Left cardiac atrium (tissue), 4 donors: Measurements from ENCODE around the gene MARCHF3. TPM values are rescaled to one million over a fixed set of nuclear protein-coding genes. Genes with fewer than 3 reads are reported as not detected.
"Not testable (repeated sequence)": the region's sequence is repeated elsewhere in the genome, so short reads cannot be mapped to it uniquely, and the experiment has no call there.

Experiments used
- ATAC-seq, 2 donors: fragments of 200-7000 bp; cut with Tn5 transposase; one replicate each; pipeline ENCODE4 v1.9.1; 2020; ENCODE audit warnings: mild to moderate bottlenecking in 2 of 2, moderate library complexity in 2 of 2
- DNase-seq: peaks from one replicate; pipeline ENCODE4 v3.0.0-alpha.2; 2020
- intact Hi-C, 2 donors: fragments of 100-400 bp; cut with DNase I; formaldehyde crosslinking; loops; one replicate each; pipeline versions ENCODE4 v1.14.1 to v1.15.1; 2022 to 2023
- total RNA-seq, 2 donors: library from RNA; stranded (reverse); fragmentation: NEBNext Ultra II Directional; extraction: Animal tissue kit (Norgen Biotek cat#: 25700); gene quantifications; one replicate each; pipeline ENCODE4 v1.2.1, GENCODE V29; 2021
- donor health status: DM: no; HTN: yes; CAD: no.
- donor health status: DM: no; HTN: yes; CAD: no; lungs with severe emphysema.
- donor health status: DM: yes; HTN: yes; CAD: no.
- donor health status: Dilated cardiomyopathy.

MARCHF3 gene
- total RNA-seq, 2 donors from 2014 or later, result 17.4 to 23.8 TPM

GRCh38 chr5:127023552-127024191 lies 6.7 kb downstream of the MARCHF3 start:
- DNase-seq, result not testable (repeated sequence)
- peak in 1 of 2 donors; percentile 48 for ATAC-seq
- intact Hi-C loops, result loop anchor here in 1 of 2 donors (10.0 kb wide), 1 partner anchor 49 kb away; no protein-coding TSS in a partner anchor

DNA sequence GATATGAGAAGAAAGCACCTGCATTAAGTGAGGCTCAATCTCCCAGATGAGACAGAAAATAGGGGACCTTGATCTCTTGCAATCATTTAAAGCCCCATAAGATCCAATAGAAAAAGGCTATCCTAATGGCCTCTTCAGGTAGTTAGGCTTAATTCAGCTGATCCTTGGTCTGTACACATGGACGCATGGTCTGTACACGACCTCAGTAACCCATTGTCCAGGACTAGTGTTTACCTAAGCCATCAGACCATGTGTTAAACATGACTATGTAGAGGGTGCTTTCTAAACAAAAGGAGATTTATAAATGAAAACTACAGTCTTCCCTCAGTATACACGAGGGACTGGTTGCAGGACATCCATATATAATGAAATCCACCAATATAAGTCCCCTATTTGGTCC lies 7.5 kb downstream of the MARCHF3 start:
- DNase-seq, result no peak
- intact Hi-C loops, result loop anchor here in 1 of 2 donors (10.0 kb wide), 1 partner anchor 48 kb away; no protein-coding TSS in a partner anchor
- no peak for ATAC-seq

DNA sequence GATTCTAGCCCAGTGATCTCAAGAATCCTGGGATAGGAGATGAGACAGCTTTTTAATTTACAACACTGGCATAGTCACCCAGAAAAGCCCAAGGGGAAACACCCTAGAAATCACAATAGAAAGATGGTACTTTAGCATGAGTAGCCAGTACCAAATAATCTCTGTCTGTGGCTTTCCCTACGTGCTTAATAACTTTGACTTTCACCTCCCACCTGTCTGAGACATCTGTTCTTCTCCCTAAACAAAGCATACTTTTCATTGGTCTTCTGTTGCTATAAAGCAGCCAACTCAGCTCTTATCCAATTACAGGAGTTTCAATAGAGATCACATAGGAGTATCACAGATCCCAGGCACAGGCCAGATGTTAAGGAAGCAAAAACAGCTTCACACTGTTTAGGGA lies 10.4 kb downstream of the MARCHF3 start:
- no peak for ATAC-seq
- intact Hi-C loops, result loop anchor here in 1 of 2 donors (10.0 kb wide), 1 partner anchor 45 kb away; no protein-coding TSS in a partner anchor
- no peak for DNase-seq

DNA sequence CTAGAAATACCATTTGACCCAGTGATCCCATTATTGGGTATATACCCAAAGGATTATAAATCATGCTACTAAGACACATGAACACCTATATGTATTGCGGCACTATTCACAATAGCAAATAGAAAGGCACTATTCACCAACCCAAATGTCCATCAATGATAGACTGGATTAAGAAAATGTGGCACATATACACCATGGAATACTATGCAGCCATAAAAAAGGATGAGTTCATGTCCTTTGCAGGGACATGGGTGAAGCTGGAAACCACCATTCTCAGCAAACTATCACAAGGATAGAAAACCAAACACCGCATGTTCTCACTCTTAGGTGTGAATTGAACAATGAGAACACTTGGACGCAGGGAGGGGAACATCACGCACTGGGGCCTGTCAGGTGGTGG lies 13.6 kb downstream of the MARCHF3 start:
- ATAC-seq, intact Hi-C loops, DNase-seq: not testable (repeated sequence)

DNA sequence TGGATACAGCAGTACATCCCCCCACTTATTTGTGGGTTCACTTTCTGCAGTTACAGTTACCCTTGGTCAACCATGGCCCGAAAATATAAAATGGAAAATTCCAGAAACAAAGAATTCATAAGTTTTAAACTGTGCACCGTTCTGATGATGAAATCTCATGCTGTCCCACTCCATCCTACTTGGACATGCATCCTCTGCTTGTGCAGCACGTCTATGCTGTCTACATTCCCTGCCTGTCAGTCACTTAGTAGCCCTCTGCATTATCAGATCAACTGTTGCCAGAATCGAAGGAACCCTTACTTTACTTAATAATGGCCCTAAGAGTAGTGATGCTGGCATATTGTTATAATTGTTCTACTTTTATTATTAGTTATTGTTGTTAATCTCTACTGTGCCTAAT lies 14.6 kb downstream of the MARCHF3 start:
- intact Hi-C loops, result no loop called here
- no peak for DNase-seq
- no peak for ATAC-seq

DNA sequence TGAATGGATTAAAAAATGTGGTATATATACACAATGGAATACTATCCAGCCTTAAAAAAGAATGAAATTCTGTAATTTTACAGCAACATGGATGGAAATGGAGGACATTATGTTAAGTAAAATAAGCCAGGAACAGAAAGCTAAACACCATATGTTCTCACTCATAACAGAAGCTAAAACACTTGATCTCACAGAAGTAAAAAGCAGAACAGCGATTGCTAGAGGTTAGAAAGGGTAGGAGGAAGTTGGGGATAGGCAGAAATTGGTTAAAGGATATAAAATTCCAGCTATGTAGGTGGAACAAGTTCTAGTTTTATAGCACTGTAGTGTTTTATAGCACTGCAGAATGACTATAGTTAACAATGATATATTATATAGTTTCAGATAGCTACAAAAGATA lies 15.8 kb downstream of the MARCHF3 start:
- ATAC-seq (no peak), DNase-seq (no peak)
- intact Hi-C loops, result no loop called here

GRCh38 chr5:127013407-127013806 lies 17.0 kb downstream of the MARCHF3 start:
- DNase-seq, result no peak
- ATAC-seq, result no peak
- intact Hi-C loops, result no loop called here

DNA sequence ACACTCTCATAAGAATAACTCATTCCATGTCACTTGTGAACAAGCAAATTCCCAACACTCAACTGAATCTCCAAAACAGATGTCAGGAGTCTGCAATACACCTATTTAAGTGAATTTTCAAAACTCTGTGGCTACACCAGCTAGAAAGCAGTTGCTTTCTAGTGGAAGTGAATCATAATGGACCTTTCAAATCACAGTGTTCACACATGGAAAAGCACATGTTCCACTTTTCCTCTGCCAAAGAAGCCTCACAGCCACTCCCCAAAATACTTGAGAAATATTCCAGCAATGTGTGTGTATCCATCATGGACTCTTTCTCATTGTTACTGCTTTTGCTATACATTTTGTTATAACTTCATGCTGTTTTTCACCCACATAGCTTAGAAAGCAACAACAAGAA lies 17.4 kb downstream of the MARCHF3 start:
- intact Hi-C loops, result no loop called here
- ATAC-seq, result peak in 1 of 2 donors; percentile 35
- no peak for DNase-seq

GRCh38 chr5:127011961-127012644 lies 18.3 kb downstream of the MARCHF3 start:
- ATAC-seq, result peak; percentile 11 to 51
- DNase-seq, result no peak
- intact Hi-C loops, result no loop called here

- ATAC-seq, result peak in 1 of 2 donors; percentile 90
- intact Hi-C loops, result no loop called here
- no peak for DNase-seq
Measured at GRCh38 chr5:127011153-127011552, 19.2 kb downstream of the MARCHF3 start.

DNA sequence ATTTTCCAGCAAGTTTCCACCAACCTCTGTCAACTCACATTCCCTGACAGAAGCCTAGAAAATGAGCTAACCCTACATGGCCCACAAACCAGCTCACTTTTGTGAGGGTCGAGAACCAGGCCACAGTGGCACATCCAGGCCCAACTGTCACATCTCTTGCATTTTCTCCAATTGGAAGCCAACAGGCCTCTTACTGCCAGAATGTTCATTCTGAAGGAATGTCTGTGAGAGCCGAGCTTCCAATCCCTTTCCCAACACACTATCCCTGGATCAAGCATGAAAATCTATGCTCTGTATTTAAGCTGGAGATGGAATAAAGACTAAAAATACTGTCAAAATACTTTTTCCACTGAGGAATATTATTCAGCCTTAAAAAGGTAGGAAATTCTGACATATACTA lies 20.0 kb downstream of the MARCHF3 start:
- intact Hi-C loops, result no loop called here
- DNase-seq (no peak), ATAC-seq (peak; percentile 64)

GRCh38 chr5:127009784-127010183 lies 20.6 kb downstream of the MARCHF3 start:
- DNase-seq, result no peak
- no peak for ATAC-seq
- intact Hi-C loops, result no loop called here

DNA sequence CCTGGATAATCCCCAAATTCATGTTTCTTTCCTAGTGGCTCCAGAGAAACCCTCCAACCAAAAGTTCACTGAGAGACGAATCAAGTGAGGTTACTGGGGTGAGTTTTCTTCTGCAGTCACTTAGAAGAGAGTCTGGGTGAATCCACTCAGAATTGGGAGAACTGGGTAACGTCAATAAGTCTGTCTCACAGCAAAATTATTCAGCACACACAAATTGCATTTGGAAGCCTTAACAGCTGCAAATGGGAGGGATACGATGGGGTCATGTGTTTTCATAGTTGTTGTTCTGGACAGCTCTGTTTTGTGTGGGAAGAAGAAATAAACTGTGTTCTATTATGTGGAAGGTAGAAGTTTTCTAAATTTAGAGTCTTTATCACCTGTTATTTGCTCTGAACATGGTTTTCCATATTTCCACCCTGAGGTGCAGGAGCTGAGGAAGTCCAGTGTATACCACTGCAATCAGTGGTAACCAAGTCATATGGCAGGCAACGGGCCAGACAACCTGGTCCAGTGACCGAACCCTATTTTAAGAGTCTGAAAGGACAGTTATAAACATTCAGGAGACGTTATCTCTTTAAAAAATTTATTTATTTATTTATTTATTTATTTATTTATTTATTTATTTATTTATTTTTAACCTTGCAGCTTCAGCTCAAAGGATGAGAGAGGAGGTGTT lies 21.9 kb downstream of the MARCHF3 start:
- intact Hi-C loops, result no loop called here
- DNase-seq (no peak), ATAC-seq (no peak)

DNA sequence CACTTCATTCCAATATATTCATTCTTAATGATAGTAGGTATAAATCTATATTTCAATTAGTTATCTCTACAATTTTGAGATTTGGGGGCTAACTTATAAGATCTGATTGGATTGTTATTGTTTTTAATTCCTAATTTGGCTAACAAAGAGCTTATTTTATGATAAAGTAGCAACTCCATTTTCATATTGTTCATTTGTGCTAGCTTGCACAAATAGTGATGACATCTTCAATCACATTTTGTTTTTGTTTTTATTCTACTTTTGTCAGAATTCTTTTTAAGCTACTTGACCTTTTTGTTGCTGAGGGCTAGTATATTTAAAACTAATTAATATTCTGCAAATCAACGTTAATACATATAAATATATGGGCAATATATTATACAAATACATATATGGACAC lies 22.8 kb downstream of the MARCHF3 start:
- intact Hi-C loops, result no loop called here
- no peak for DNase-seq
- ATAC-seq, result no peak

DNA sequence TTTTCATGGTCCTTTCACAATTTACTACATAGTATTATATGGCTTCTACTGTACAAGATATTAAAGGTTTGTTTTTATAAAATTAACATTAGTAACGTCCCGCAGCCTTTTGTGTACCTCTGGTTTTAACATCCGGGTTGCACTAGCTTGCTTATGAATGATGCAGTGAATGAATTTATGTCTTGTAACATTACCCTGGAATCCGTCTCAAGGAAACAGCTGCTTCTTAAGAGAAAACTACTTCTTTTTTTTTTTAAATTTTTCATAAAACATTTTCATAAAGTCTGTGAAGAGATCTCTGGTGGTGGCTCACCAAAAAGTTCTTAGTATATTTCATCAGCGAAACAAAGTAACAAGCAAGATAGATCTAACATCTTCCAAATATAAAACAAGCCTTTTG lies 23.6 kb downstream of the MARCHF3 start:
- intact Hi-C loops, result no loop called here
- ATAC-seq, result no peak
- no peak for DNase-seq

GRCh38 chr5:127005282-127005681 lies 25.1 kb downstream of the MARCHF3 start:
- intact Hi-C loops, DNase-seq, ATAC-seq: not testable (repeated sequence)

- intact Hi-C loops, result no loop called here
- DNase-seq (no peak), ATAC-seq (no peak)
Measured at GRCh38 chr5:127004721-127005120, 25.6 kb downstream of the MARCHF3 start.

DNA sequence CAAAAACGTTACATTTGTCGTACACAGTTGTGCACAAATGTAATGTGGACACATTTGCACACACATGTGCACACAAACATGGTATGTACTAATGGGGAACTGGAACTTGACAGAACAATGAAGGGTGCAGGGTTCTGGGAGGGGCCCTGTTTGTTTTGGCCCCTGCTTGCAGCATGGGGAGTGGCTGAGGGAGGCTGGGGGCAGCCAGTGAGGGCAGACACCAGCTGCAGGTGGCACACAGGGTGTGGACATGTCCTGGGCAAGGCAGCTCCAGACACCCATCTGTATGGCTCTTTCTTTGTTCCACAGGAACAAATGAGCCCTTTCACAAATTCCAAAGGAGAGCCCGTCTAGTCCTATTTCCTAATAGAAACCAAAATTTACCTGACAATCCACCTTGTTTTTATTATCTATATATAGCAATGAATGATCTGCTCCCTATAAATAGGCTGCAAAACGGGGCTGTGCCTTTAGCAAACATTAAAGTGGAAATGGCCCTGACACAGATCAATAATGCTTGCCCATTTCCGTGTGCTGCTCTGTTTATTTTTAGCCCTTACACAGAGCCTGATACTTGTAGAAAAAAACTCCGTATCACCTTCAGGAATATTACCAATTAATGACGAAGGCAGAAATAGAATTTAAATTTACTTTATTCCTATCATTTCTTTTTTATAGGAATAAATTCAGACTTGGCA lies 26.4 kb downstream of the MARCHF3 start:
- no peak for DNase-seq
- intact Hi-C loops, result no loop called here
- no peak for ATAC-seq

GRCh38 chr5:127002390-127002789 lies 28.0 kb downstream of the MARCHF3 start:
- ATAC-seq (peak; percentile 37 to 45), DNase-seq (no peak)
- intact Hi-C loops, result no loop called here
